DND-41 (cell line): ENCODE measurements around the gene B3GALT6.

Source experiments
- ATAC-seq: fragments of 200-7000 bp; cut with Tn5 transposase; 3 replicates; pipeline ENCODE4 v1.9.1; 2021; ENCODE audit warnings: low read depth; ENCODE audit not compliant: insufficient read depth
- DNase-seq: peaks from one replicate; pipeline ENCODE4 v3.0.0-alpha.2; 2020
- H2AFZ ChIP-seq: 2 replicates; pipeline ENCODE4 v1.6.0; 2012; ENCODE audit warnings: low read depth, low read length
- H3K27ac ChIP-seq: 2 replicates; pipeline ENCODE4 v1.5.1; 2012; ENCODE audit warnings: low read length, inconsistent platforms
- H3K27me3 ChIP-seq: fragments of 200-600 bp; sonication (generic); 2 replicates; pipeline ENCODE4 v1.6.0; 2012; ENCODE audit warnings: low read length, mild to moderate bottlenecking, inconsistent platforms; ENCODE audit not compliant: insufficient read depth, poor library complexity
- H3K36me3 ChIP-seq: 2 replicates; pipeline ENCODE4 v1.5.1; 2012; ENCODE audit warnings: low read length, inconsistent platforms; ENCODE audit not compliant: insufficient read depth
- H3K4me1 ChIP-seq: 2 replicates; pipeline ENCODE4 v1.5.1; 2012; ENCODE audit warnings: mild to moderate bottlenecking, low read length; ENCODE audit not compliant: insufficient read depth
- H3K4me2 ChIP-seq: 2 replicates; pipeline ENCODE4 v1.6.0; 2012; ENCODE audit warnings: mild to moderate bottlenecking, moderate library complexity, low read length, inconsistent platforms; ENCODE audit not compliant: insufficient read depth
- H3K4me3 ChIP-seq, 2 experiments: fragments of 200-600 bp in 1 of 2; shearing (Covaris generic) in 1 of 2; 2 replicates each; pipeline ENCODE4 v1.5.1; 2012 to 2016; ENCODE audit warnings: inconsistent platforms in 2 of 2, low read length in 2 of 2, mild to moderate bottlenecking in 2 of 2, low read depth in 1 of 2, moderate library complexity in 1 of 2
- H3K79me2 ChIP-seq: 2 replicates; pipeline ENCODE4 v1.6.0; 2012; ENCODE audit warnings: low read length, inconsistent platforms; ENCODE audit not compliant: insufficient read depth
- H3K9ac ChIP-seq: 2 replicates; pipeline ENCODE4 v1.6.0; 2012; ENCODE audit warnings: low read depth, mild to moderate bottlenecking, inconsistent platforms, low read length, moderate library complexity
- H3K9me3 ChIP-seq: 2 replicates; pipeline ENCODE4 v1.5.1; 2012; ENCODE audit warnings: low read length, moderate library complexity, mild to moderate bottlenecking, inconsistent platforms; ENCODE audit not compliant: insufficient read depth, severe bottlenecking
- H4K20me1 ChIP-seq: 2 replicates; pipeline ENCODE4 v1.6.0; 2012; ENCODE audit warnings: low read length; ENCODE audit not compliant: insufficient read depth
- CTCF ChIP-seq: IDR thresholded peaks from 2 replicates; pipeline ENCODE4 v1.5.1; 2012; ENCODE audit warnings: borderline replicate concordance, low read length, moderate library complexity, mild to moderate bottlenecking; ENCODE audit not compliant: poor library complexity, severe bottlenecking; ENCODE audit errors: extremely low read depth
- EZH2 ChIP-seq: IDR thresholded peaks from 3 replicates; pipeline ENCODE4 v1.6.1; 2012; ENCODE audit warnings: borderline replicate concordance, low read depth, mild to moderate bottlenecking, moderate library complexity, low read length, inconsistent platforms; ENCODE audit not compliant: severe bottlenecking

B3GALT6 gene

GRCh38 chr1:1235016-1235744 is 3.1 kb downstream of the B3GALT6 start:
- peaks cover 45% of the 10 kb centered on the region for H3K79me2 ChIP-seq
- peaks cover 31% of the 10 kb centered on the region for H3K4me1 ChIP-seq

DNA sequence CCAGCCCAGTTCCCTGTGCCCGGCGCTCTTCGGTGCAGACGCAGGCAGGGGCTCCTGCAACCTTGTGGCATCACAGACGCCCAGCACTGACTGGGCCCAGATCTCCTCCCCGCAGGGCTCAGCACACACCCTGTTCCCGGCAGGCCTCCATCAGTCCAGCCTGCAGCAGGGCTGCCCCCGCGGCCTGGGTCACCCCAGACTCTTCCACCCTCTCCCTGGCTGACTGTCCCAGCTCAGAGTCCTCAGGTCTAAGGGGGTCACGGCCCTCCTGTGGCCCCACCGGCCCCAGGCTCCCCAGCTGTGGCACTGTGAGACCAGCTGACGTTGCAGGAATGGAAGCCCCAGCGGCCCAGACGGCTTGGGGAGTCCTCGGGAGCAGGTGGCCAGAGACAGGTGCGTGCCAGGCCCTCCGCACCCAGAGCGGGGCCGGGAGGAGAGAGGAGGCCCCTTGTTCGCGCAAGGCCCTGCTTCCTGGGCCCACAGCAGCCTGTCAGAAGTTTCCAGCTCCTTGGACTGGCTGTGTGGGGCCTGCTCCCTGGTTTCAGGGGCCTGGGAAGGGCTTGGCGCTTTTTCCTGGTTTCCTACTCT is 4.2 kb downstream of the B3GALT6 start:
- H3K4me2 ChIP-seq, result no peak overlapping the region
- H4K20me1 ChIP-seq, result peaks cover 44% of the 10 kb centered on the region
- DNase-seq (no peak), ATAC-seq (no peak)
- H3K4me3 ChIP-seq, result no peak overlapping the region
- no peaks in the 10 kb centered on the region for H3K9me3 ChIP-seq
- H3K4me1 ChIP-seq, result peaks cover 24% of the 10 kb centered on the region
- no peak overlapping the region for H3K9ac ChIP-seq
- H3K27me3 ChIP-seq, result no peaks in the 10 kb centered on the region
- no peak overlapping the region for H3K27ac ChIP-seq
- H3K79me2 ChIP-seq, result peaks cover 34% of the 10 kb centered on the region
- H2AFZ ChIP-seq, result no peak overlapping the region
- peaks cover 29% of the 10 kb centered on the region for H3K36me3 ChIP-seq
- TF ChIP-seq EZH2, result no peak
- TF ChIP-seq CTCF, result no peak

More at GRCh38 chr1:1235016-1235744, 3.1 kb downstream of the B3GALT6 start:
- TF ChIP-seq CTCF, result no peak
- no peak for TF ChIP-seq EZH2
- Histone ChIP-seq H2AFZ (no peak overlapping the region), H3K27ac (no peak overlapping the region), H3K9me3 (no peaks in the 10 kb centered on the region), H4K20me1 (peaks cover 44% of the 10 kb centered on the region), H3K36me3 (peaks cover 31% of the 10 kb centered on the region), H3K27me3 (no peaks in the 10 kb centered on the region), H3K4me3 (no peak overlapping the region), H3K4me2 (no peak overlapping the region), H3K9ac (no peak overlapping the region)
- no peak for ATAC-seq
- DNase-seq, result no peak

DNA sequence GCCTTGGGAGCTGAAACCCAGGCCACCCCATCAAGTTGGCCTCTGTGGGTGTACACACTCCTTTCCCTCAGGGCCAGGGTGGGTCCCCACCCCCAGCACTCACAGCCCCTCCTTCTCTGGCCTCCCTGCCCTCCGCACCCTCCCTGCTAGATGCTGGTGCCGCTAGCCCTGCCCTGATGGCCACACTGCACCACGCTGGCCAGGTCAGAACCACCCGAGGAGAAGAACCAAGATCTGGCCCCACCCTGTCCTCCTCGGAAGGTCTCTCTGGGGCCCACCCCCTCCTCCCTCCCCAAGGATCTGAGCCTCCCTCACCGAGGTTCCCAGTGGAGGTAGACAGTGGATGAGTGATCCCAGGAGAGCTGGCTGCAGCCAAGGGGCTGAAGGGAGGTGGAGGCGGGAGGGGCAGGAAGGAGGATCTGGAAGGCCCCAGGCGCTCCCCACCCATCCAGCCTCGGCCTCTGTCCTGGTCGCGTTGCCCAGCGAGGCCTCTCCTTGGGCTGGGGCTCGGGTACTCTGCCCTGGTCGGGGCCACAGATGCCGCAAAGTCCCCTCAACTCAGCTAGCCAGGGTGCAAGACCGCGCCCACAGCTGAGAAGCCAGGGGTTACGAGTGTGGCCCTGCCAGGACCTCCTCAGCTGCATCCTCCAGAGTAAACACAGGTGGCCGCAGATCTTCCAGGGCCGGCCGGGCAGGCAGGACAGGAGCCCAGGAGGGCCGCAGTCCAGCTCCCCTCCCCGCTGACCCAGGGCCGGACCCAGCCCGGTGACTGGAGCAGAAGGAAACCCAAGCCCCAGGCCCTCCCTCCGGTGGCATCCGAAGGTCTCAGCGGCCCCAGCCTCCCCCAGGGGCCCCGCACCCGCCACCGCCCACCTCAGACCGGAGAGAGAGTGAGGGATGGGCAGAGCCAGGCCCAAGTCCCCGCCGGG is 5.2 kb downstream of the B3GALT6 start:
- no peak overlapping the region for H2AFZ ChIP-seq
- peaks cover 44% of the 10 kb centered on the region for H4K20me1 ChIP-seq
- no peak overlapping the region for H3K4me2 ChIP-seq
- no peaks in the 10 kb centered on the region for H3K27me3 ChIP-seq
- H3K79me2 ChIP-seq, result peaks cover 29% of the 10 kb centered on the region
- no peaks in the 10 kb centered on the region for H3K9me3 ChIP-seq
- peaks cover 24% of the 10 kb centered on the region for H3K4me1 ChIP-seq
- no peak overlapping the region for H3K4me3 ChIP-seq
- H3K36me3 ChIP-seq, result peaks cover 25% of the 10 kb centered on the region
- H3K9ac ChIP-seq, result no peak overlapping the region
- TF ChIP-seq EZH2 (no peak), CTCF (no peak)
- ATAC-seq (no peak), DNase-seq (no peak)
- no peak overlapping the region for H3K27ac ChIP-seq
